Activated T-cell treated with anti-CD3 and anti-CD28 coated beads, Interleukin-2, amount 50 U/mL, for 1 hour (primary cell): Measurements from ENCODE around the gene ZNF695.

Source experiments
- DNase-seq: peaks from one replicate; pipeline ENCODE4 v3.0.0-alpha.2; 2020

Gene ZNF695

GRCh38 chr1:246954126-246954525, 53.7 kb downstream of the ZNF695 start:
- no peak for DNase-seq

GRCh38 chr1:246951413-246951812, 56.4 kb downstream of the ZNF695 start:
- no peak for DNase-seq

GRCh38 chr1:246949956-246950355, 57.9 kb downstream of the ZNF695 start:
- no peak for DNase-seq

- DNase-seq, result no peak
Observed at GRCh38 chr1:246947255-246947654, 60.6 kb downstream of the ZNF695 start.

- DNase-seq, result no peak
Observed at GRCh38 chr1:246946366-246946765, 61.5 kb downstream of the ZNF695 start.
